Amniotic epithelial cell (primary cell): ENCODE measurements around the gene GALNS.
"Not testable (repeated sequence)": the region's sequence is repeated elsewhere in the genome, so short reads cannot be mapped to it uniquely, and the experiment has no call there.

ENCODE experiments used
- DNase-seq: peaks from one replicate; pipeline ENCODE4 v3.0.0-alpha.2; 2010; ENCODE audit warnings: low read depth

The GALNS gene

DNA sequence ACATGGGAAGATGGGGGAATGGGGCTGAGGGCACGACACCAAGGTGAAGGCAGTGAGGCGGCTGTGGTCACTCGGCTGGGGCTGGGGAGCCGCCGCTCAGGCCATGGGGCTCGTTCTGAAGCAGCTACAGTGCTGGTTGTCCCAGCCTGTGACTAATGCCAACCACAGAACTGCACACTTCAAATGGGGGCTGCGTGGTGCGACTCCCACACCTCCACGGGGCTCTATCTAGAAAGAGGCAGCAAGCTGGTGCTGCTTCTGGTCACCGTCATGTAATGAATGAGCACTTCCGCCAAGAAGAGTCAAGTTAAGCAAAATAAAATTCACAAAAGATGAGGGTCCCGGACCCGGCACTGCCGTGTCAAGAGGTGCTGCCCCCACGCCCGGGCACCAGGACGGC lies 20.0 kb downstream of the GALNS start:
- DNase-seq, result no peak

DNA sequence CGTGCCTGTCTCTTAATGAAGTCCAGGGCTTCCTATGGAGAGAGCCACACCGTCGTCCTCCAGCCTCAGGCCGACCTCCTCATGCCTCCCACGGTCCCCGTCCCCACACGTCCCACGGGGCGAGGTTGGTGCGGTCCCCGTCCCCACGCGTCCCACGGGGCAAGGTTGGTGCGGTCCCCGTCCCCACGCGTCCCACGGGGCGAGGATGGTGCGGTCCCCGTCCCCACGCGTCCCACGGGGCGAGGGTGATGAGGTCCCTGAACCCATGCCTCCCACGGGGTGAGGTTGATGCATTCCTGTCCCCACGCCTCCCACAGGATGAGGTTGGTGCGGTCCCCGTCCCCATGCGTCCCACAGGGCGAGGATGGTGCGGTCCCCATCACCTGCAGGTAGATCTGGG lies 20.9 kb downstream of the GALNS start:
- DNase-seq, result no peak

DNA sequence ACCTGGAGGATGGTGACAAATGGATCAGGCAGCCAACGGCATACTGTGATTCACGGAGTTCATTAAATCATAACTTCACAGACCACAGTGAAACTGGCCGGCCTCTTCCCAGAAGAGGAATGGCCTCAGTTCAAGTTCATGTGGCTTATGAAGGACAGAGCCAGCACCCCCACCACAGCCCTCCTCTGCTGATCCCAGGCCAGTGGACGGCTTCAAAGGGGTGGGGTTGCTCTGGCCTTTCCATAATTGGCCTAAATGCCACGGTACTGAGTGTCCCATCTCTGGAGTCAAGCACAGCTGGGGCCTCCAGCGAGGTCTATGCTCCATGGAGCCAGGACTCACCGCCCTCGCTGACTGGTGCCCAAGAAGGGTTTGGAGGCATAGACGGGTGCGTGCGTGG lies 21.4 kb downstream of the GALNS start:
- no peak for DNase-seq

DNA sequence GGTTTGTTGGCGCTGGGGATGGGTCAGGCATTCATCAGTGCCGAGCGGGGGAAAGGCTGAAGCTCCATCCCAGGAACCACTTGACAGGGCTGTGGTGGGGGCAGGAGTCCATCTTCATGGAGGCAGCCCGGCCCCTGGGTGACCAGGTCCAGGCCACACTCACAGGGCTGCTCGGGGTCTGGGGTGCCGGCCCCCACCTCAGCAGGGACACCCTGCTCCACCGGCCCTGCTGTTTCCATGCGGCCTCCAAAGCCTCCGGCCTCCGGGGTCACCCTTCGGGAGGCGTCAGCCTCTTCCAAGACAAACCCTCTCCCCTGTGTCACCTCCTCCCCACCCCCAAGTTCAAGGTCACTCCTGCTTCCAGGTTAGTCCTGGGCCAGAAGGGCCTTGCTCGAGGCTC lies 22.1 kb downstream of the GALNS start:
- no peak for DNase-seq

DNA sequence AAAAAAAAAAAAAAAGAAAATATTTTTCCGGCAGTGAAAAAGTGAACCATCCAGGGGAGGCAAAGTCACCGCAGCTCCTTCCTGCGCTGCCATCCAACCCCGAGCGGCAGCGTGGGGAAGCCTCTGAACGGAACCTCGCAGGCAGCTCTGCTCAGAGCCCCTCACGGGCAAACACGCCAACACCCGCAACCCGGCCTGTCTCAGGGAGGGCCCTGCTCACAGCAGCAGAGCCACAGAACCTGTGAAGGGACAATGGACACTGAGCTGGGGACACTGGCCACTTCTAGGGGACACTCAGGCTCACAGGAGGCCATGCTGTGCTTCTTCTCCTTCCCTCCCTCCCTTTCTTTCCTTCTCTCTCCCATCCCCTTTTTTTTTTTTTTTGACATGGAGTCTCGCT lies 23.7 kb downstream of the GALNS start:
- no peak for DNase-seq

DNA sequence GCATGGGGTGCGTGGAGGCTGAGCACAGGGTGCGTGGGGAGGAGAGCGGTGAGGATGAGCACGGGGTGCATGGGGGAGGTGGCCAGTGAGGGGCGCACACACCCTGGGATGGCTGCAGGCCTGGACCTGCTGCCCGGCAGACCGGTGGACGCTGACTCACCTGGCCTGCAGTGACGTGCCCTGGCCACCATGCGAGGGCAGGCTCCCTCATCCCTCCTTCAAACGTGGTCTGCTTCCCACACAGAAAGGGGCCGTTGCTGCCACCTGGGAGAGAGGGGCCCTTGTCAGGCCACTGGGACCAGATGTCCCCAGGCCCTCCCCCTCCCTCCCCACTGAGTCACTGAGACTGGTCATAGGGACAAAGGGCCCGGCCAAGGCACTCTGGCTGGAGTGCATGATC lies 24.9 kb downstream of the GALNS start:
- DNase-seq, result no peak

DNA sequence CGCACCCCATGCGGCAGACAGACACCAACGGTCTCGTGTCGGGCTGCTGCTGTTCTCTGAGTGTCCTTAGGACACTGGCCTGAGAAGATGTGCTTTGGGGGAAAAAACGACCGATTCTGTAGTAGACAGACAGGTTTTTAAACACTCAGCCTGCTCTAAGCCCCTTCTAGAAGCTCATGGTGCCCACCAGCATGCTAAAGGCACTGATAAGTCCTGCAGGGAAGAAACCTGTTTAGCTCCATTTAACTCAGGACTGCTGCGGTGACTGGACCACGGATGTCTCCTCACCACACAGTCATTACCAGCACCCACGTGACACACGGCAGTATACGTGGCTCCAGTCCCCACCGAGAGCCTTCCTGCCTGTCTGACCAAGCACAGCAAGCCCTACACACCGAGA lies 26.0 kb downstream of the GALNS start:
- no peak for DNase-seq

DNA sequence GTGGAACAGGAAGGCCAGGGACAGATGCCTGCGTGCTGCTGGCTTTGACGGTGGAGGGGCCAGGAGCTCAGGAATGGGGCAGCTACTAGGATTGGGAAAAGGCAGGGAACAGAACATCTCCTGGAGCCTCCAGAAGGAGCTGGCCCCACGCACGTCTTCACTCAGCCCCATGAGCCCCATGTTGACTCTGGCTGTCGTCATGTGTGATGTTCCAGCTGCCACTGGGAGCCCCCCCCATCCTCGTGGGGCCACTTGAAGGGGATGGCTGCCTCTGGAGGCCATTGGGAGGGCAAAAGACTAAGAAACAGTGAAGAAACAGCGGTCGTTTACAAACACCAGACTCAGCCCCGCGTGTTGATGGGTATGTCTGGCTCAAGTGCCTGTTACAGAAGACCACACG lies 26.5 kb downstream of the GALNS start:
- peak; percentile 15 for DNase-seq

DNA sequence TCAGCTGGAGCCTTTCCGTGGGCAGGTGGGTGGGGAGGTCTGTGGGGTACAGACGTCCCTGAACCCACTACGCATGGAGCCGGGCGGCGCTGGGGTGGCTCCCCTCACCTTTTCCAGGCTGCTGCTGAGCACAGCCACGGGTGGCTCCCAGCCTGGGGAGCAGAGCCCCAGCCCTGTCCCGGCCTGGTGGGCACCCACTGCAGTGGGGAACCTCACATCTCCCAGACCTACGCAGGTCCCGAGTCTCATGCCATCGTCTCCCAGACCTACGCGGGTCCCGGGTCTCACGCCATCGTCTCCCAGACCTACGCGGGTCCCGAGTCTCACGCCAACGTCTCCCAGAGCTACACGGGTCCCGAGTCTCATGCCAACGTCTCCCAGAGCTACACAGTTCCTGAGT lies 28.0 kb downstream of the GALNS start:
- no peak for DNase-seq

DNA sequence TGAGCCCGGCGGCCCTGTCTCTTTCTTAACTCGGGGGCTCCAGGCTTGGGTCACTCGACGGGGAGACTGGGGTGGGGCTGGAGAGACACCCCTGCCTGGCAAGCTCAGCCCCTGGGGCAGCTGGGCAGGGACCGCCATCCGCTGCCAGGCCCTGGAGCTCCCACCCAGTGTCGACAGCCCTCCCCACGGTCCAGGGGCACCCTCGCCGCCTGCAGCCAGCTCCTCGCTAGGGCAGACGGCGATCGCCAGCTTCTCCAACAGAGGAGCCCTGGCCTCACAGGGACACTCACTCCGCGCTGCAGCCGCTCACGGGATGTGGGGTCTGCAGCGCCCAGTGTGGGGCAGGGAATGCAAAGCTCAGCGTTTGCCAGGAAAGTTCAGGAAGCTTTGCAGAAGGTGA lies 29.0 kb downstream of the GALNS start:
- no peak for DNase-seq

DNA sequence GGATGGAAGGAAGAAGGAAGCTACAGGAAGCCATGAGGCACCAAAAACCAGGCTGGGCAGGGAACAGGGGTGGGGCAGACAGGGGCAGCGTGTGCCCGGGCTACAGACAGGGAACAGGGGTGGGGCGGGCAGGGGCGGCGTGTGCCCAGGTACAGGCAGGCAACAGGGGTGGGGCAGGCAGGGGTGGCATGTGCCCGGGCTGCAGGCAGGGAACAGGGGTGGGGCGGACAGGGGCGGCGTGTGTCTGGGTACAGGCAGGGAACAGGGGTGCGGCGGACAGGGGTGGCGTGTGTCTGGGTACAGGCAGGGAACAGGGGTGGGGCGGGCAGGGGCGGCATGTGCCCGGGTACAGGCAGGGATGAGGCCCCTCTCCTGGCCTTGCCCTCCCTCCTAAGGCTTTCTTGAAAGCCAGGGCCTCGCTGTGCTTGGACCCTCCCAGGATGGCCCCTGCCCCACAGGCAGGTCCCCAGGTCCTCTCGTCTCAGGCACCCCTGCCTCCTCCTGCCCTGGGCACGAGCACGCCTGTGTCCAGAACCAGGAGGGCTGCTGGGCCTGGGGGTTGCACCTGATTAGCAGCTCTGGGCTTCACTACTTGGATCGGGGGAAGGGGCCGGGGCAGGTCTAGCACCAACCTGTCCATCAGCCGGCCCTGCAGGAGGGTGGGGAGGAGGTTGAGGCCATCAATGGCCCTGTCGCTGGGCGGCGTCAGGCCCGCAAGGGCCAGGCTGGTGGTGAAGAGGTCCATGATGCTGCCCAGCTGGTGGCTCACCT lies 30.5 kb downstream of the GALNS start:
- DNase-seq, result no peak

DNA sequence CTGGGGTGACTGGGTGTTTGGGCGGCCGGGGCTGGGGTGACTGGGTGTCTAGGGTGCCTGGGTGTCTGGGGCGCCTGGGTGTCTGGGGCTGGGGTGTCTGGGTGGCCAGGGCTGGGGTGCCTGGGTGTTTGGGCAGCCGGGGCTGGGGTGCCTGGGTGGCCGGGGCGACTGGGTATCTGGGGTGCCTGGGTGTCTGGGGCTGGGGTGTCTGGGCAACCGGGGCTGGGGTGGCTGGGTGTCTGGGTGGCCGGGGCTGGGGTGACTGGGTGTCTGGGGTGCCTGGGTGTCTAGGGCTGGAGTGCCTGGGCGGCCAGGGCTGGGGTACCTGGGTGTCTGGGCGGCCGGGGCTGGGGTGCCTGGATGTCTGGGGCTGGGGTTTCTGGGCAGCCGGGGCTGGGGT lies 31.6 kb downstream of the GALNS start:
- no peak for DNase-seq

DNA sequence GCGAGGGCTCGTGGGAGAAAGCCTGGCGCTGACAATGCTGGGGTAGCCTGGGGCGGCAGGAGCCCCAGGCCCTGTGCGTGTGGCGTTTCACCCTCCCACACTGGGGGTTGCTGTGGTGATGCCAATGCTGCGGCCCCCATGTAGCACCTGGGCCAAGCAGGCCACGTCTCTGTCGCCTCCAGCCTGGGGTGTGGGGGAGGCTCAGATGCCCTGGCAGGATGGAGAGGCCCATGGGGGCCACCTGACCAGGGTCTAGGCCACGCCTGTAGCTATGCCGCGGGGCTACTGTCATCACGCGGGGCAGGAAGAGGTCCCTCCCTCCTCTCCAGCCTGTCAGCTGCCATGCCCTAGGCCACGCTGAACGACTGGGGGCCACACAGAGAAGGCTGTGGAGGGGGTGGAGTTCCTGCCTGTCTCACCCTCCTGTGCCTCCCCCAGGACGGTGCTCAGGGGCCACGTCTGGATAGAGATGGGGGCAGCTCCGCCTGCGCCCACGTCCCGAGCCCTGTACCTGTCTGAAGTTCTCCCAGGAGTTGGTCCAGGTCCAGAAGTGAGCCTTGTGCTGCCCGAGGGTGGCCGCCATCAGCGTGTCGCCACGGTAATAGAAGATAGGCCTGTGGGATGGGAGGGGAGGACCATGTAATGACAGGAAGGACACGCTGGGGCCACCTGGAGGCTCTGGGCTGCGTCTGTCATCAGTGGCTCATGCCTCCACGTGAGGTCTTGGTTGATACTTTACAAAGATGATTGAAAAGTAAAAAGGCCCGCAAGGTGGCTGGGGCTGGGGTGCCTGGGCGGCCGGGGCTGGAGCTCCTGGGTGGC lies 32.3 kb downstream of the GALNS start:
- DNase-seq, result no peak

DNA sequence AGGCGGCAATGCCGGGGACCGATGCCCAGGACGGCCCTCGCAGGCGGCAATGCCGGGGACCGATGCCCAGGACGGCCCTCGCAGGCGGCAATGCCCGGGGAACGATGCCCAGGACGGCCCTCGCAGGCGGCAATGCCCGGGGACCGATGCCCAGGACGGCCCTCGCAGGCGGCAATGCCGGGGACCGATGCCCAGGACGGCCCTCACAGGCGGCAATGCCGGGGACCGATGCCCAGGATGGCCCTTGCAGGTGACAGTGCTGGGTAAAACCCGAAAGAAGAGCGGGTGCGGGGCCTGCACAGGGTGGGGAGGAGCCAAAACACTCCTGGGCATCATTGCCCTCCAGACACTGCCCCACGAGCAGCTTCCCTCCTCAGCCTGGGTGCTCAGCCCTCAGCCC lies 33.1 kb downstream of the GALNS start:
- not testable (repeated sequence) for DNase-seq

DNA sequence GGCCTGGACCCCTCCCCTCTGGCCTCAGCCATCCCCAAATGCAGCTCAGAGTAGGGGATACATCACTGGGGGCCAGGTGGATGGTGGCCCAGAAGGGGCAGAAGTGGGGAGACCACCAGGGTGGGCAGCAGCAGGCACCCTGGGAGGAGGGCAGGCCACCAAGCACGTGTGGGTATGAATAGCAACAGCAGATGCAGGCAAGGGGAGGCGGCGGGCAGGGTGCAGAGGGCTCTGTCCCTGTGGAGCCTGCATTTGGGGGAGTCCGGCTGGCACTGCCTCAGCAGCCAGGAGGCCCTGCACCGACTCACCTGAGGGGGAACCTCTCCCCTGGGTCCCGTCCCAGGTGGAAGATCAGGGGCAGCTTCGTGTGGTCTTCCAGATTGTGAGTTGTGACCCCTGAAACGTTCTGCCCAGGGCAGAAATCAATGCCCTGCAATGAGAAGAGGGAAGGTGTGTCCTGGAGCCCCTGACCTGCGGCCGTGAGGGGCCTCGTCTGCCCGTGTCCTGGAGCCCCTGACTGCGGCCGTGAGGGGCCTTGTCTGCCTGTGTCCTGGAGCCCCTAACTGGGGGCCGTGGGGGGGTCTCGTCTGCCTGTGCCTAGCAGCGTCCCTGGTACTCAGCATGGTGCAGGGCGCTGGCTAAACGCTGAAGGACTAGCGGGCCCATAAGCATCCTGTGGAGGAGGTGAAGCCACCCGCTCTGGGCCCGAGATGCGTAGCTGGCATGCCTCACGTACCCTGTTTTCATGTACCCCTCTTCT lies 34.3 kb downstream of the GALNS start:
- DNase-seq, result no peak

DNA sequence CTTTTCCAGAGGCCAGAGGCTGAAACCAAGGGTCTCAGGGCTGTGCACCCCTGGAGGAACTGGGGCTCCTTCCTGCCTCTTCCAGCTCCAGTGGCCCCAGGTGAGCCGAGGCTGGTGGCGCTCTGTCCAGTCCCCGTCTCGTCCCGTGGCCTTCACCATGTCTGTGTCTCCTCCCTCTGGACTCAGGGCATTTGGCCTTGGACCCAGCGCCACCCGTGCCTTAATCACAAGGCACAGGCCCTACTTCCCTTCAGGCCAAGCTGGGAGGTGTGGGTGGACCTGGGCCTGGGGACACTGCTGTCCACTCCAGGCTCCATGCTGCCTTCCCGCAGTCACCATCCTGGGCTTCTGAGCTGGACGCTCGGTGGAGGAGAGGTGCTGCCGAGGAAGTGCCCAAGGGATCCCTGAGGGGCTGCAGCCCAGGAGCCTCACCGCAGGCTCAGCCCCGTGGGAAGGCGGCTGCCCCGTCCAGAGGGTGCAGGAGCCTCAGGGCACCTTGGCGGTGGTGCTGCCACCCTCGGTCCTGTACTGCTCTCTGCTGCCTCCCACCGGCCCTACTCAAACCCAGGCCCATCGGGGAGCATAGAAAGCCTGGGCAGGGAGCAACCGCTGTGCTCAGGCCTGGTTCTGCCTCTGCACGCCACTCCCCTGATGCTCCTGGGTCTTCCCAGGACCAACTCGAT lies 35.4 kb downstream of the GALNS start:
- no peak for DNase-seq

DNA sequence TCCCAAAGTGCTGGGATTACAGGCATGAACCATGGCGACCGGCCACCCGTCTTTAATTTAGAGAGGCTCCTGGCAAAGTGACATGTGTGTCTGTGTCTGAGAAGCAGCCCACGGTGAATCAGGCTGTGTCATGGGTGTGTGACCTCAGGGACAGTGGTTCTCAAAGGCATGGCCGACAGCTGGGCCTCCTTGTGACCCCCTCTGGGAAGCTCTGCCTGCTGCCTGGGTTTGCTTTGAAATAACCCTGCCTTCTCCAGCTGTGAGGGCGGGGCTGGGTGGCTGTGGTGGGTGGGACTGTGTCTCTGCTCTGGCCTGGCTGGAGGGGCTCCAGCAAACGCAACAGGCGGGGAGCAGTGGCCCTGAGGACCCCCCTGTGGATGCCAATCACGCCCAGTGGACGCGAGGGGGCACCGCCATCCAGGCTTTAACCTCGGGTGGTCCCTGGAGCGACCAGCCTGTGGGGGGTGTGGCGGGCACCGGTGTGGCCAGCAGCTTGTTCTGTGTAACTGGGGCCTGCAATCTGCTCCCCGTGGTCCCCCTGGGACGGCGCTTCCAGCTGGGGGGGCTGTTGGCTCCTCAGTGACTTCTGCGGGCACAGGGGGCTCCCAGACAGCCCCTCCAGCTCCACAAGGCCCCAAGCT lies 36.2 kb downstream of the GALNS start:
- DNase-seq, result no peak

DNA sequence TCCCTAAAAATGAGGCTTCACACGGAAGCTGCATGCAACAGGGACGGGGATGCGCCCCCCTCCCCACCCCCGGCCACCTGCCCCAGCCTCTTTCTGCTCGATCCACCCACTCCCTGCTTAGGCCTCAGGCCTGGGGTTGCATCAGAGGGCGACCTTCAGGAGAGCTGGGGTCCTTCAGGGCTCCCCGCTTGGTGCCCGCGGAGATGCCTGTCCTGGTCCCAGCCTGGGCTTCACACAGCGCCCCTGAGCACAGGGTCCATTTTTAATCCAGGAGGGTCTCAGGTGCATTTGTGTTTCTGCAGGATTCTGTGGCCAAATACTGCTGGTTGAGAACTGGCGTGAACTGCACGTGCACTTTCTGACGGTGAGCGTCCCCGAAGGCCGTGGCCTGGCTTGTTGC lies 37.6 kb downstream of the GALNS start:
- DNase-seq, result no peak

DNA sequence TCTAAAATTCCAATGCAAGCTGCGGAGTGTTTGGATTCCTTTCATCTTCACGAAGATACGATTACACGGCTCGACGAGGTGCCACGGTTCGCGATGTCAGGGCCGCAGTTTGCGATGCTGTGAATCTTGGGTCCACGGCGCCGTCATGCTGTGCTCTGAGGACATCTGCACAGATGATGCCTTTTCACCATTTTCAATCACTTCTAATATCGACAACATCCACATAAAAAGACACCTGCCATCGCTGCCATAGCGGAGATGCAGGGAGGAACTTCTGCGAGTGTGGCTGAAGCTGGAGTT lies 38.2 kb downstream of the GALNS start:
- no peak for DNase-seq

DNA sequence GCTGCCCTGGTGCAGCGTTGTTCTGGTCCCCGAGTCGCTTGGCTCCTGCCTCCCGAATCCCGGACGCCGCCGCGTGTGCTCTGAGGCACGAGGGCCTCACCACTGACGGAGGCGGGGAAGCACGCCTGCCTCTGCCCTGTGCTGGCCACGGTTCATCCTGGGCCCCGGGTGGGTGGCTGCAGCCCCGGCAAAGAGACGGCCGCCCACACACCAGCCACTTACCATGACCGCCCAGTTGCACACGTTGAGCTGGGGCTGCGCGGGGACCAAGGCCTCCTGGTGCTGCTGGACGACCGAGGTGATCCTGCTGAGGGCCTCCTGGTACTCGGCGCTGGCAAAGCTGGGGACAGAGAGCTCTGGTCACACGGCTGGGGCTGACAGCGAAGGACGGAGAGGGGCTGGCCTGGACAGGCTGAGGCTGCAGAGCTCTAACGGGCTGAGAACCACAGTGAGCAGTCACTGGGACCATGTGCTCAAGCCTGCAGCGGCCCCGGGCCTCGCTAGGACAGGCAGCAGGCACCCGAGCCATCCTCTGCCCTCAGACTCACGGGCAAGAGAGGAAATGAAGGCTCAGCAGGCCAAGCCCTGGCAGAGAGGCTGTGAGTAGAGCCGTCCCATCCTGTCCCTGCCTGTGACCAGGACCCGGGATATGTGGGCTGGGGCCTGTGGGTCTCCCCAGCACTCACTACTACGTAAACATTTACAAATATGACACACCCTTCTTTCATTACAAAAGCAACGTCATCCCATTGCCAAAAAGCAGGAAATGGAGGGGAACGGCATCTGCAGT lies 38.8 kb downstream of the GALNS start:
- no peak for DNase-seq
